GM12878 (cell line): Measurements from ENCODE around the gene CIAO2B. TPM values are rescaled to one million over a fixed set of nuclear protein-coding genes. Genes with fewer than 3 reads are reported as not detected.
A peak's percentile ranks its signal among the peaks of the same experiment; 100 is the strongest.

Experiments
- ATAC-seq: fragments of 200-7000 bp; cut with Tn5 transposase; 3 replicates; pipeline ENCODE4 v1.9.1; 2020; ENCODE audit warnings: mild to moderate bottlenecking, moderate library complexity
- BruUV-seq: library from RNA; stranded (reverse); fragments of 400-500 nt; replicated peaks from 2 replicates; lab custom pipeline; 2021; lab: Mats Ljungman, UMichigan
- CTCF ChIA-PET: fragments of 300-600 bp; sonication (Branson Sonifier 250); formaldehyde crosslinking; extraction: SDS; loops from one replicate; lab custom pipeline; 2021; ENCODE audit warnings: inconsistent platforms; lab: Yijun Ruan, JAX
- POLR2A ChIA-PET: fragments of 350-600 bp; formaldehyde crosslinking; extraction: SDS; loops from one replicate; lab custom pipeline; 2021; ENCODE audit warnings: inconsistent platforms; lab: Charles Lee
- RAD21 ChIA-PET: fragments of 300-600 bp; sonication (Branson Sonifier 250); formaldehyde crosslinking; loops from one replicate; lab custom pipeline; 2023; ENCODE audit warnings: antibody characterized with exemption; ENCODE audit not compliant: unreplicated experiment; lab: Charles Lee
- SMC1A ChIA-PET: fragments of 300-600 bp; sonication (Branson Sonifier 250); formaldehyde crosslinking; loops from one replicate; lab custom pipeline; 2023; ENCODE audit not compliant: unreplicated experiment, uncharacterized antibody; lab: Charles Lee
- DNase-seq: peaks from one replicate; pipeline ENCODE4 v3.0.0-alpha.2; 2011; ENCODE audit warnings: low read depth, low spot score
- FAIRE-seq: peaks from 3 replicates; lab custom pipeline; 2011; peaks lifted over from hg19 to GRCh38; lab: Jason Lieb, UNC
- H2AFZ ChIP-seq: 2 replicates; pipeline ENCODE4 v1.6.0; 2011; ENCODE audit warnings: low read depth, low read length, control low read depth; ENCODE audit not compliant: control insufficient read depth
- H3K27ac ChIP-seq: 2 replicates; pipeline ENCODE4 v1.5.1; 2011; ENCODE audit warnings: control low read depth; ENCODE audit not compliant: control insufficient read depth, insufficient read depth
- H3K27me3 ChIP-seq, 2 experiments: replicated peaks in 1 of 2; 2 replicates each; pipeline versions ENCODE4 v1.6.0 to v1.6.1; 2011; ENCODE audit warnings: low read length in 1 of 2; ENCODE audit not compliant: control insufficient read depth in 2 of 2, insufficient read depth in 2 of 2
- H3K36me3 ChIP-seq, 2 experiments: 2 replicates each; pipeline ENCODE4 v1.5.1; 2011; ENCODE audit warnings: low read length in 1 of 2; ENCODE audit not compliant: control insufficient read depth in 2 of 2, insufficient read depth in 2 of 2
- H3K4me1 ChIP-seq: 2 replicates; pipeline ENCODE4 v1.6.1; 2011; ENCODE audit warnings: mild to moderate bottlenecking, low read length, moderate library complexity, mixed read lengths; ENCODE audit not compliant: control insufficient read depth, insufficient read depth
- H3K4me2 ChIP-seq: 2 replicates; pipeline ENCODE4 v1.6.0; 2011; ENCODE audit warnings: control low read depth; ENCODE audit not compliant: control insufficient read depth, insufficient read depth
- H3K4me3 ChIP-seq: fragments of 200-600 bp; sonication (generic); 2 replicates; pipeline ENCODE4 v1.5.1; 2016
- H3K79me2 ChIP-seq: 2 replicates; pipeline ENCODE4 v1.6.0; 2011; ENCODE audit warnings: low read length; ENCODE audit not compliant: control insufficient read depth, insufficient read depth
- H3K9ac ChIP-seq: 2 replicates; pipeline ENCODE4 v1.8.0; 2011; ENCODE audit warnings: low read length, control low read depth, mixed read lengths; ENCODE audit not compliant: control insufficient read depth, insufficient read depth
- H3K9me3 ChIP-seq: replicated peaks from 3 replicates; pipeline ENCODE4 v1.5.1; 2011; ENCODE audit warnings: mild to moderate bottlenecking, low read length; ENCODE audit not compliant: control insufficient read depth, insufficient read depth
- H4K20me1 ChIP-seq: 2 replicates; pipeline ENCODE4 v1.6.0; 2011; ENCODE audit not compliant: control insufficient read depth, insufficient read depth
- BACH1 ChIP-seq: fragments of 450-650 bp; IDR thresholded peaks from 2 replicates; pipeline ENCODE4 v1.6.1; 2017; ENCODE audit warnings: mild to moderate bottlenecking, borderline replicate concordance
- IRF4 ChIP-seq: IDR thresholded peaks from 2 replicates; pipeline ENCODE4 v1.6.1; 2011; ENCODE audit warnings: low read depth, low read length
- NFIC ChIP-seq: IDR thresholded peaks from 2 replicates; pipeline ENCODE4 v1.6.1; 2012; ENCODE audit warnings: low read depth, mild to moderate bottlenecking, inconsistent platforms, low read length, moderate library complexity
- NR2C2 ChIP-seq: IDR thresholded peaks from 2 replicates; pipeline ENCODE4 v1.6.1; 2011; ENCODE audit warnings: borderline replicate concordance, low read depth; ENCODE audit not compliant: control insufficient read depth, insufficient read length
- REST ChIP-seq: IDR thresholded peaks from 2 replicates; pipeline ENCODE4 v1.6.1; 2012; ENCODE audit warnings: mild to moderate bottlenecking, low read depth, low read length
- ZZZ3 ChIP-seq: IDR thresholded peaks from 2 replicates; pipeline ENCODE4 v1.6.1; 2011; ENCODE audit warnings: low read depth; ENCODE audit not compliant: control insufficient read depth, insufficient read length
- WGBS: methylation state at CpG from one replicate; pipeline ENCODE4 v1.1.6; 2016; ENCODE audit warnings: low lambda C conversion rate; ENCODE audit not compliant: insufficient replicate concordance, insufficient coverage; ENCODE audit errors: missing lambda C conversion rate; 5-methylcytosine and 5-hydroxymethylcytosine counted together
- in situ Hi-C: fragments of 300-500 bp; cut with MboI; formaldehyde crosslinking; loops from 9 replicates; pipeline ENCODE4 v1.14.3; 2018; ENCODE audit warnings: mixed read lengths
- intact Hi-C: fragments of 100-400 bp; cut with micrococcal nuclease; formaldehyde crosslinking; loops from one replicate; pipeline ENCODE4 v1.14.2; 2022; ENCODE audit not compliant: unreplicated experiment
- polyA plus RNA-seq, 11 experiments: library from polyadenylated mRNA; depleted of rRNA in 4 of 11; unstranded in 6 of 11; stranded (reverse) in 5 of 11; fragments of >200 nt; fragmentation: Nextera tagmentation in 4 of 11; fragmentation: Illumina TruSeq in 1 of 11; extraction: Ambion mirVana in 4 of 11; extraction: Trizol in 1 of 11; gene quantifications; 1 replicate in 1 of 11; 2 replicates in 10 of 11; pipeline versions ENCODE4 v1.2.1 to v1.2.3, GENCODE V29; 2011 to 2016; ENCODE audit warnings: inconsistent platforms in 2 of 11, missing spikeins in 2 of 11, low read depth in 1 of 11
- total RNA-seq, 4 experiments: library from RNA; depleted of rRNA in 3 of 4; stranded (reverse); fragments of >200 nt in 3 of 4; fragmentation: Illumina TruSeq in 1 of 4; extraction: Trizol in 1 of 4; gene quantifications; 2 replicates each; pipeline versions ENCODE4 v1.2.1 to v1.2.3, GENCODE V29; 2013 to 2021

Gene CIAO2B
- total and polyA plus RNA-seq, 10 of the 15 experiments (the other 5 are each of a cell fraction or from before 2014, with no cell fraction given), result 76.4 to 241 (median 138) TPM

GRCh38 chr16:66913081-66913480 is 21.1 kb downstream of the CIAO2B start:
- DNase-seq (no peak), FAIRE-seq (no peak), ATAC-seq (no peak)
- Histone ChIP-seq H3K9me3 (no peaks in the 10 kb centered on the region), H2AFZ (no peak overlapping the region), H3K36me3 (no peaks in the 10 kb centered on the region), H3K27me3 (no peaks in the 10 kb centered on the region; a peak in 2 of 4 replicates), H3K4me3 (no peak overlapping the region), H3K27ac (no peak overlapping the region), H3K79me2 (no peaks in the 10 kb centered on the region), H3K9ac (no peak overlapping the region), H4K20me1 (no peaks in the 10 kb centered on the region), H3K4me2 (no peak overlapping the region), H3K4me1 (no peaks in the 10 kb centered on the region)
- in situ Hi-C loops, result no loop called here
- no peak for TF ChIP-seq NFIC
- TF ChIP-seq IRF4, result no peak
- no peak for TF ChIP-seq ZZZ3
- TF ChIP-seq BACH1, result no peak
- peak; percentile 48; the same call in 1 of the 2 replicates for TF ChIP-seq REST
- no peak for TF ChIP-seq NR2C2
- POLR2A ChIA-PET, result no interaction called here
- SMC1A ChIA-PET, result no interaction called here
- CTCF ChIA-PET, result interaction anchor here (1.3 kb wide), 1 partner anchor 45 kb away, joined by 4 read pairs; no protein-coding TSS in a partner anchor
- no TSS peak for BruUV-seq
- 37% methylated on average over 10 of the region's 10 CpGs for WGBS
- intact Hi-C loops, result no loop called here
- RAD21 ChIA-PET, result no interaction called here
